Measurements from ENCODE around the gene SHROOM3.
A peak's percentile ranks its signal among the peaks of the same experiment; 100 is the strongest.

SHROOM3 gene

DNA sequence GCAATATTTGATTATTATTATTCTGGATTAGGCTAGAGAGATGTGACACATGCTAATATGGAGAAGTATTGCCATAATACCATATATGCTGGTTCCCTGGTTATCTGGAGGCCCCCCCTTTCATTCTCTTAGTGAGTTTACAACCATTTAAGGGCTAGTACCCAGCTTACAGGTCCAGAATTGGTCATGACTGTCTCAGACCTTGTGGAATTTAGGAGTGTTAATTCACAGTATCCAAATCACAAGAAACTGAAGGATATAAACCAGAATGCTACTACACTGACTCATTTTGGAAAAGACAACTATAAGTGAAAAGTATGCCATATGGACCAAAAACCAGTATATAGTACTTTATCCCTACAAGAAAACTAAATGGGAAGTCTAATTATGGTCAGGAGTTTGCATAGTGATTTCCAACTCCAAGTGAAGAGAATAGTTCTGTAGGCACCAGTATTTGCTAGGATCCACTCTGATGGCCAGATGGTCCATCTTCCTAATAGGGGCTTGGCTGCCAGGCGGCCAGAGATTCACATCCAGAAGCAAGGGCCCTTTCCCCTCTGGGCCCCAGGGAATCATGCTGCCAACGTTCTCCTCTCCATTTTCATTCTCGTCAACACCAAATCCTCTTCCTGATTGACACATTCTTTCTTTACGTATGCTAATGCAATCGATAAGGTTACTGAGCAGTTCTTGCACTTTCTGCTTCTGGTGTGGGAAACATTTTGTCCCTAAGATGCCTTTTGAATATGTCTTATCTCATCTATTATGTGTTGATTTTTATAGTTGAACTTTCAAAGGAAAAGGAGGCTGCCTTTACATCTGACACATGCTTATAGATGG is 123.6 kb downstream of the SHROOM3 start:
- Mint-ChIP-seq H3K4me3 (no peak overlapping the region), H3K27ac (no peak overlapping the region)

DNA sequence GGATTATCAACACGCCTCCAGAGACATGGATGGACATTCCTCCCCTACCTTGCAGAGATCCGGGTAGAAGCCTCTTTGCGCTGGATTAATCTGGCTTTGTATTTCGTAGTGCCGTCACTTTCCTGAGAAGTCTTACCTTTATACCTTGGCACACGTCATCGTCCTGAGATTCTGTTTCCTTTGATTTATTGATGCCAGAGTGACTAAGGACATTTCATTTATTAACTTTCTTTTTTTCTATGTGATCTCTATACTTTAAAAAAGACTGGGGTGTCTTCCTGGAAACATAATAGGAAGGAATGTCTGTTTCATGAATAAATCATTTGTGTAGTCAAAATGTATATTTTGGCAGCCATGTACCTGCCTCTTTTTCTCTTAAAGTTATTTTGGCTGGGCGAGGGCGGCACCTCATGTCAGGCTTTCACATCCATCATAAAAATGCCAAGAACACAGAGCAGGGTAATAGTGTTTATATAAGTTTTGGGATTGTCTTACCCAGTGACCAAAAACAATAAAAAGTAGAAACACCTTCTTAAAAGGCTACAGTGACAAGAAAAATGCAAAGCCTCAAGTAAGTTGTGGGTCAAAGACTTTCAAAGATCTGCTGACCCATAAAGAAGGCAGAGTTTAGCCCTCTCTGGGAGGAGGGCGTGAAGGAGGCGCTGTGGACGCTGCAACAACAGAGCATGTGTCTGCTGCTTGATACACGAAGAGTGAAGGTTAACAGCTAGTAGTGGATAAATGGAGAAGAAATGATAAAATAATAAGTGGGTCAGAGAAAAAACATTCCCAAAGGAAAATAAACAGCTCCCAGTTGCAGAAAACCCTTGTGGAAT is 124.4 kb downstream of the SHROOM3 start:
- Mint-ChIP-seq H3K4me3 (no peak overlapping the region), H3K27me3 (peaks cover 10% of the 10 kb centered on the region), H3K36me3 (no peaks in the 10 kb centered on the region), H3K4me1 (no peaks in the 10 kb centered on the region), H3K27ac (no peak overlapping the region), H3K9me3 (no peaks in the 10 kb centered on the region)
- no peak for ATAC-seq

More for the DNA sequence above, 123.6 kb downstream of the SHROOM3 start:
- H3K4me1 Mint-ChIP-seq, result no peaks in the 10 kb centered on the region
- peaks cover 10% of the 10 kb centered on the region for H3K27me3 Mint-ChIP-seq
- H3K9me3 Mint-ChIP-seq, result no peaks in the 10 kb centered on the region
- no peaks in the 10 kb centered on the region for H3K36me3 Mint-ChIP-seq
- ATAC-seq, result no peak

DNA sequence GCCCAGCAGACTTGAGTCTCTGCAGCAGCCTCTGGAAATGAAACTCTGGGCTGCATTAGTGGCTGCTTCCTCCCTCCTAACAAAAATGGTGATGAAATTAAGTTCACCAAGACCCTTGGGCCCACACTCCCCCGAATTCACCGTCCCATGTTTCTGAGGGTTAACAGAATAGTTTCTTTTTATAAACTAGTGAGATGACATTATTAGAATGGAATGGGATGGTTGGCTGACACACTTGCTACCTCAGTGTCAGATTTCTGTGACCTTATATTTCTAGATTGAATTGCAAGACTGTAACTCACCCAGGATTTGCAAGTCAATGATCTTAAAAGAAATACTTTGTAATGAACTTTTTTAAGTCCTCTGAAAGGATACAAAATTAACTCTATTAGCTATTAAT is 127.1 kb downstream of the SHROOM3 start:
- no peaks in the 10 kb centered on the region for H3K9me3 Mint-ChIP-seq
- no peak overlapping the region for H3K27ac Mint-ChIP-seq
- no peak overlapping the region for H3K4me3 Mint-ChIP-seq
- peaks cover 10% of the 10 kb centered on the region for H3K27me3 Mint-ChIP-seq
- H3K36me3 Mint-ChIP-seq, result no peaks in the 10 kb centered on the region
- H3K4me1 Mint-ChIP-seq, result no peaks in the 10 kb centered on the region
- ATAC-seq, result no peak

DNA sequence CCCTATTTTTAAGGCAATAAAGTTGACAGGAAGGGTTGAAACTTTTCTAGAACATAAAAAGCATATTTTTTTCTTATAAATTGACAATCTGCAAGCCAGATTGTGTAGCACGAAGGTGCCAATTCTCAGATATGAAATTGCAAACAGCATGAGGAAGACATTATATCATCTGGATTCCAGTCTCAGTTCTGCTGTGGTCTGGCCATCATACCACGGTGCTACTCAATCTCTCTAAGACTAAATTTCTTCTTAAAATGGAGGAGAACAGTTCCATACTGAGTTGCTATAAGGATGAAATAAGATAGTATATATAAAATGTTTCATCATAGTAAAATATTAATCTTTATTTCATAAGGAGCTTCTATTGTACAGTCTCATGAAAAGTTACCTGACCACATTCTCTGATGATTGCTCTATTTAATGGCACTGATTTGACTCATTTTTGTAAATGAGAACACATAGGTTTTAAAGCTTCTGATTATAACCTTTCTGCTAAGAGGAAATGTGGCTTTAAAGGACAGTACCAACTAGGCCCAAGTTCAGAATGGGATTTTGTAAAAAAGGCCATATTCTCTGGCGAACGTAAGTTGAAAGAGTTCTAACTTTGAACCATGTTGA is 127.9 kb downstream of the SHROOM3 start:
- no peak overlapping the region for H3K27ac Mint-ChIP-seq
- H3K4me3 Mint-ChIP-seq, result no peak overlapping the region
- H3K4me1 Mint-ChIP-seq, result no peaks in the 10 kb centered on the region
- H3K9me3 Mint-ChIP-seq, result no peaks in the 10 kb centered on the region
- H3K36me3 Mint-ChIP-seq, result no peaks in the 10 kb centered on the region
- H3K27me3 Mint-ChIP-seq, result peaks cover 15% of the 10 kb centered on the region
- peak; percentile 55 for ATAC-seq

DNA sequence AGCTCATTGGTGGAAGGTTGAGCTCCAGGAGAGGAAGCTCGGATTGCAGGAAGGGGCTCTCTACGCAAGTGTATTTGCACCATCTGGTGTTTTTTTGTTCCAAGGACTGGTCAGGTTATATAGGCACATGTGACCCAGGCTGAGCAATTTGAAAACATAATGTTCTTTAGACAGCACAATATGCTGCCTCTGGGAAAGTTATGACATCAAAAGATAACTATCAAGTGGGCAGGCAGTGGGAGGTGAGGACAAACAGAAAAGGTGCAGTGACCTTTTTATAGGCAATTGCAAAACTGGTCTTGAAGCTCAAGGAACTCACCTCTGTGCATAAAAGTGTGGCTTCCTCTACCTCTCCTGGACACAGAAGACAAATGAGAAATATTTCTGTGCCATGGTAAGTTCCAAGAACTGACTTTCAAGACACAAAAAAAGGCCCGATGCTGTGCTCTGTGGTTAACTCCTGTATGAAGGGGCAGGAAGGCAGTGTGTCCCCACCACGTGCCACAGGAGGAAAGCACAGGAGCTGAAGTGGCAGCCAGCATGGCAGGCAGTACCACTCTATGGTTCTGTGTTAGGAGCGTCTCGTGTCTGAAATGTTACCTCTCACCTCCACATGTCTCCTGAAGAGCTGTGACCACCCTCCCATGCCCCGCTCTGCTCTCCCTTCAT is 128.6 kb downstream of the SHROOM3 start:
- no peak overlapping the region for H3K4me3 Mint-ChIP-seq
- peak; percentile 34 for ATAC-seq

DNA sequence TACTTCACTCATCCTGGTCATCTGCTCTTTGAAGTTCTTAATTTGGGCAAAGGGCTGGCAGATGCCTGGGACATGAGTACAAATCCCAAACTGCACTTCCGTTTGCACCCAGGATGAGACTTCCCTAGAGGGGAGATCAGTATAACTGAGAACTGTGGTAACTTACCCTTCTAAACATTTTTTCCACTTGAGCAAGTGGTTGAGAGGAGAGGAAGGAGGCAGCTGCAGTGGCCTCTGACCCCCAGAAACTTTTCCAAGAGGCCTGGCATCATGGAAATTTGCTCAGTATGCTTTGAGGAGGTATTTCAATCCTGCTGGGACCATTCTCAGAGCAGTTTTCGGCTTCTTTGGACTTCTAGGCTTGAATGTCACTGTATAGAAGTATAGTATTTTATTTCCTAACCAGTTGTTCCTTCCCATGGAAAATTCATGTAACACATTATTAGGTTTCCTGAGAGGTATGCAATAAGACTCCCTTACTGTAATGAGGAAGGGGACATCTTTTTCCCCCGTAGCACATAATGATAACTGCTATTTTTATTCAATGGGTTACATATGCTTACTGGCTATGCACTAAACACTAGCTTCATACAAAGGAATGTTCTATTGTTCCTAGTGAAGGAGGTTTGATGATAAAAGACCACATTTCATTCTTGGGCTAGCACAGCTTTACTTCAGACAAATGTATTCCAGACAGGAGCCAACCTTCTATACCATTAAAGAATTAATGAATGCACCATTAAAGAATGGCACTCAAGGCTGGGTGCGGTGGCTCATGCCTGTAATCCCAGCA is 129.3 kb downstream of the SHROOM3 start:
- Mint-ChIP-seq H3K4me3 (no peak overlapping the region), H3K27ac (no peak overlapping the region), H3K36me3 (no peaks in the 10 kb centered on the region), H3K27me3 (peaks cover 24% of the 10 kb centered on the region), H3K9me3 (no peaks in the 10 kb centered on the region), H3K4me1 (no peaks in the 10 kb centered on the region)
- ATAC-seq, result no peak

More for the DNA sequence above, 128.6 kb downstream of the SHROOM3 start:
- H3K4me1 Mint-ChIP-seq, result no peaks in the 10 kb centered on the region
- H3K36me3 Mint-ChIP-seq, result no peaks in the 10 kb centered on the region
- no peak overlapping the region for H3K27ac Mint-ChIP-seq
- no peaks in the 10 kb centered on the region for H3K9me3 Mint-ChIP-seq
- peaks cover 21% of the 10 kb centered on the region for H3K27me3 Mint-ChIP-seq

DNA sequence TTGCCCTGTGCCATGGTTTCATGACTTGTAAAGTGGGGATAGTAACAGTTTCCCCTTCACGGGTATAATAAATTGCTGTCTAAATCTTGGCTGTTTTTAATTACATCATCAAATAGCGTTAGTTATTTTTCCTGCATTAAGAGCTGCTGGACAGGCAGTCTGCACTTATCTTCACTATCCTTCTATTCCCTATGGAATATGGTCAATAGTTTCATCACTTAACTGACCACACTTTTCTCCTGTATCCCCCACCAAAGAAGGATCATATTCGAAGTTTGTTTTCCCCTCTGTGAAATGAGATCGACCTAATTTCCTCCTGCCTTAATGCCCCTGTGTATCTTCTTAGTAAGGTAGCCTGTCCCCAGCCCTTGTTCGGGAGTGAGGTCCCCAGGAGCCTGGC is 133.2 kb downstream of the SHROOM3 start:
- H3K4me3 Mint-ChIP-seq, result no peak overlapping the region
- no peak for ATAC-seq
- no peak overlapping the region for H3K27ac Mint-ChIP-seq
- H3K36me3 Mint-ChIP-seq, result no peaks in the 10 kb centered on the region
- H3K4me1 Mint-ChIP-seq, result no peaks in the 10 kb centered on the region
- no peaks in the 10 kb centered on the region for H3K9me3 Mint-ChIP-seq
- H3K27me3 Mint-ChIP-seq, result peaks cover 25% of the 10 kb centered on the region

DNA sequence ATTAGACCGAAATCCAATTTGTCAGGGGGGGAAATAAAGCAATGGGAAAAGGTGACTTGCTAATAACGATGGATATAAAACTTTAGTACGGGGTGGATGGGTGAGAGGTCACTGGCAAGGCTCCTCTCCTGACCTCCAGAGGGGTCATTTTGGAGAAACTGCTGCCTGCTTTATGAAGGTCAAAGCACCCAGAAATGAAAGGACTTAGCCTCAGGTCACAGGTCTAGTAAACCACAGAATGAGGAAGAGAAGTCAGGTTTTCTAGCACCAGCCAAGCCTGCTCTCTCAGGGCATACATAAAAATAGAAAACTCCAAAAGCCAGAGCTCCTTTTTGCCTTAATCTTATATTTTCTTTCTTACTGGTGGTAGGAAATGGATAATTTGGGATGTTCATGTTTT is 134.2 kb downstream of the SHROOM3 start:
- ATAC-seq, result peak; percentile 24
- Mint-ChIP-seq H3K27ac (no peak overlapping the region), H3K36me3 (no peaks in the 10 kb centered on the region), H3K9me3 (no peaks in the 10 kb centered on the region), H3K4me1 (no peaks in the 10 kb centered on the region), H3K27me3 (peaks cover 34% of the 10 kb centered on the region), H3K4me3 (no peak overlapping the region)

DNA sequence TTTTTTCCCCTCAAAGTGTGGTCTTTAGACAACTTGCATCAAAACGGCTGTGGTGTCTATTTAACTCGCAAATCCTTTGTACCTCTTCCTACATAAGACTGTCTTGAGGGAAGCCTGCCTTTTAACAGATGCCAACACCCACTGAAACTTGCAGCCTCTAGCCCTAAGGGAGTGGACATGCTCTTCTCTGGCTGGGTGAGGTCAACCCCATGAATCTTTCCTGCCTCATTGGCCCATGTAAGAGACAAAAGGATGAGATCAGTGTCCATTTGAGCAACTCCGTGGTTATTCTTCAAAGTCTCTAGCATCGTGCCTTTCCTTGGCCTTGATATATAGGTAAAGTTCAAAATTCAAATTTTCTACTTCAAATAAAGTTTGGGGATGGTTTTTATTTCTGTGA is 134.7 kb downstream of the SHROOM3 start:
- H3K4me3 Mint-ChIP-seq, result no peak overlapping the region
- H3K27ac Mint-ChIP-seq, result no peak overlapping the region
- H3K9me3 Mint-ChIP-seq, result no peaks in the 10 kb centered on the region
- H3K27me3 Mint-ChIP-seq, result peaks cover 39% of the 10 kb centered on the region
- H3K4me1 Mint-ChIP-seq, result no peaks in the 10 kb centered on the region
- no peaks in the 10 kb centered on the region for H3K36me3 Mint-ChIP-seq
- ATAC-seq, result no peak

DNA sequence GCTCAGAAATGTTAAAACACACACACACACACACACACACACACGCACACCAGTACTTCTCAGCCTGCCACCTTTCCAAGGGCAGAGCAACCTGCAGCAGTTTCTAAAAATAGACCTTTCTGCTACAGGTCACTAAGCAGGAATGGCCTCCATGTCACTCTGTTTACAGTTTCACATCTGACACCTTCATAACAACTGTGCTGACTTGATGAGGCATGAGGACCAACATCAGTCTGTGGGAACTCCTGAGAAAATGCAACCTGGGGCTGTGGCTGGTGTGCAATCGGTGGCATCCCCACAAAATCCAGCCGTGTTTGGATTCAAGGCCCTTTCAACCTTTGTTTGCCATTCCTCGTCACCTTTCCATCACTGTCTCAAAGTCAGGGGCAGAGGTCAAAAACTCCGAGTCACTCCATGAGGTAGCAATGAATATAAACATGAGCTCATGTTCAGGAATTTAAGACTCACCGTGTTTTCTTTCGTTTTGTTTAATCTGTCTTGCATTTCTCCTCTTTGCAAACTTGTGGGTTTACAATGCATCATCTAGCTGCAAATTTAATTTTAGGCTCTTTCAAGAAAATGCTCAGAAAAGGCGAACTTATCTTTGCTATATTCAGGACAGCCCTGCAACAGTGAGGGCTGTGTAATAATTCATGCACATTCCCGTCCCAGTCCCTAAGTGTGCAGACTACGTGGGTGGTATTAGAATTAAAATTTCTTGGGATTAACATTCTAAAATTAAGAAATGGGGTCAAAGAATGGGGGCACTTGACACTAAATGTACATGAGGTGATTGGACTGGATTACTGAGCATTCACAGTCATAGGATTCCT is 135.3 kb downstream of the SHROOM3 start:
- Mint-ChIP-seq H3K4me3 (no peak overlapping the region), H3K4me1 (no peaks in the 10 kb centered on the region), H3K36me3 (no peaks in the 10 kb centered on the region), H3K9me3 (no peaks in the 10 kb centered on the region), H3K27ac (no peak overlapping the region), H3K27me3 (peaks cover 45% of the 10 kb centered on the region)
- no peak for ATAC-seq

DNA sequence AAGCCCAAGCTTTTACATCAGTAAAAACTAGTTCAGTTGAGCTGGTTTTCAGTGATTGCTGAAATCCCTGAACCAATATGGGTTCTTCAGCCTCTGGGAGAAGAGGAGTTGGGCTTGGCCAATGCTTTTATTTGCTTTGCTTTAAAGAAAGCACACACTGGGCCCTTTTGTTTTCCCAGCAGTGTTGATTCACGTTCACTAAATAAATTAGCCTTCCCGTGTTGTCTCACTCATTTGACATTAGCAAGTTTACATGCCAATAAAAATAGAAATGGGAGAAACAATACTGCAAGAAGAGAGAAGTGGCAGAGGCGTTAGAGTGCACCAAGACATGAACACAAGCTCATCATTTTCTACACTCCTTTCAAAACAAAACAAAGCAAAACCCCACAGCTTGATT is 136.2 kb downstream of the SHROOM3 start:
- H3K4me1 Mint-ChIP-seq, result no peaks in the 10 kb centered on the region

DNA sequence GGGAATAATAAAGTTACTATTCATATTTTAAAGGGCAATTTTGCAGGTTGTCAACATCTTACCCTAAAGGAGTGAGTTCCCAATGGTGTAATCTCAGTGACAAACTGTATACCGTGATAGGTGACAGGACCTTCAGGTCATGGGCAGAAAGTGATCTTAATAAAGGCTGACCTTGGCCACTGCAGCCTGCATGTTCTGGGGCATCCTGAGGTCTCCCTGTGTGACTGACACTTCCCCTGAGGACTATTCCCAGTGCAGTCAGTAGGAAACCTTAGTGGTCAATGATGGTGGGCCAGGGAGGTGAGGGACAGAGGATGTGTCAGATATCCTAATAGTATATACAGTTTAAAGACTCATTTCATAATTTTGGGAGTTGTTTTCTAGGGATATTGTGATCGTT is 137.2 kb downstream of the SHROOM3 start:
- Mint-ChIP-seq H3K4me1 (no peaks in the 10 kb centered on the region), H3K9me3 (no peaks in the 10 kb centered on the region), H3K36me3 (no peaks in the 10 kb centered on the region), H3K27me3 (peaks cover 56% of the 10 kb centered on the region), H3K27ac (no peak overlapping the region), H3K4me3 (no peak overlapping the region)
- no peak for ATAC-seq

More for the DNA sequence above, 136.2 kb downstream of the SHROOM3 start:
- no peak for ATAC-seq
- Mint-ChIP-seq H3K4me3 (no peak overlapping the region), H3K36me3 (no peaks in the 10 kb centered on the region), H3K27me3 (peaks cover 55% of the 10 kb centered on the region), H3K9me3 (no peaks in the 10 kb centered on the region), H3K27ac (no peak overlapping the region)

DNA sequence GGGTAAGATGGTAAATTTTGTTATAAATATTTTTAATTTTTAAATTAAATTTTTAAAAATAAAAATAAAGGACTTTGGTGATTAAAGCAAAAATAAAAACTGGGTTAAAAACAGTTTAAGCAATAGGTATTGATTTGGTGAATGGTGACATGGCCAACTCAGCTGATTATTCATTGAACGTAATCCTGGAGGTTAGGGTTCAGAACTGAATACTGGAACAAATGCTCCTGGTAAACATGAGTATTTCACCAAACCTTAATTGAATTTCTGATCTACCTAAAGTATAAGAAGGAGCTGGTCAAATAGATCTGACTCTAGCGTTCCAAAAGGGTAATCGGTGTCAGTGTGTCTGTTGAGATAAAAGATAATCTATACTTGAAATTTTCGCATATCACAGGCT is 141.8 kb downstream of the SHROOM3 start:
- Mint-ChIP-seq H3K27me3 (peaks cover 32% of the 10 kb centered on the region), H3K4me3 (no peak overlapping the region), H3K4me1 (no peaks in the 10 kb centered on the region)

More for the DNA sequence above, 141.8 kb downstream of the SHROOM3 start:
- no peak for ATAC-seq
- Mint-ChIP-seq H3K9me3 (no peaks in the 10 kb centered on the region), H3K27ac (no peak overlapping the region), H3K36me3 (no peaks in the 10 kb centered on the region)

All from stimulated activated memory B cell treated with anti-CD40 and anti-IgM and Interleukin-4, amounts not matched to agents 10 μg/mL and 1 μg/mL and 100 μg/mL, for 72 hours (primary cell).